ENCODE results near the gene BMP3. TPM values are rescaled to one million over a fixed set of nuclear protein-coding genes. Genes with fewer than 3 reads are reported as not detected.

The BMP3 gene
- total and polyA plus RNA-seq, 10 of the 15 experiments (the other 5 are each of a cell fraction or from before 2014, with no cell fraction given): 0.37 to 1.4 (median 0.88) TPM

GRCh38 chr4:81003597-81004111 lies 26.9 kb upstream of the BMP3 start (continued):
- TF ChIP-seq USF2 (IDR thresholded peaks at IDR 0.05; ENCODE audit: borderline replicate concordance, low read depth, low read length) (no peak), SP1 (IDR thresholded peaks at IDR 0.05; ENCODE audit: low read depth, low read length) (no peak), RBBP5 (conservative IDR thresholded peaks at IDR 0.05) (no peak), BACH1 (IDR thresholded peaks at IDR 0.05; ENCODE audit: borderline replicate concordance) (peak; percentile 87; the same call in 1 of the 2 replicates), CEBPB (IDR thresholded peaks at IDR 0.05; ENCODE audit: borderline replicate concordance in 1 of 2, low read depth in 2 of 2, low read length in 2 of 2) (no peak), NR2F1 (conservative IDR thresholded peaks at IDR 0.05) (peak; percentile 91), ZZZ3 (IDR thresholded peaks at IDR 0.05; ENCODE audit: control insufficient read depth, insufficient read length, low read depth) (no peak), SPI1 (IDR thresholded peaks at IDR 0.05; ENCODE audit: borderline replicate concordance, insufficient read depth, low read depth, low read length) (peak; percentile 35; the same call in 1 of the 2 replicates), RB1 (IDR thresholded peaks at IDR 0.05; ENCODE audit: borderline replicate concordance) (peak; percentile 62; the same call in 1 of the 2 replicates), SUPT20H (IDR thresholded peaks at IDR 0.05; ENCODE audit: borderline replicate concordance, control insufficient read depth, low read depth, low read length) (no peak), SREBF2 (IDR thresholded peaks at IDR 0.05; ENCODE audit: low read length) (no peak), BCL11A (IDR thresholded peaks at IDR 0.05; ENCODE audit: low read depth, low read length) (peak; percentile 62; the same call in 1 of the 2 replicates), STAT3 (IDR thresholded peaks at IDR 0.05; ENCODE audit: low read depth, low read length) (no peak), PRDM15 (CRISPR knock-in tag; IDR thresholded peaks at IDR 0.05) (no peak), ZNF592 (IDR thresholded peaks at IDR 0.05) (no peak), PKNOX1 (IDR thresholded peaks at IDR 0.05) (no peak), ZBTB11 (CRISPR knock-in tag; IDR thresholded peaks at IDR 0.05) (no peak)
